GM12892 (cell line): ENCODE results near the gene PLEKHG1. TPM values are rescaled to one million over a fixed set of nuclear protein-coding genes. Genes with fewer than 3 reads are reported as not detected.

Source experiments
- DNase-seq: peaks from one replicate; pipeline ENCODE4 v3.0.0; 2011; ENCODE audit not compliant: insufficient read length
- FAIRE-seq: peaks from 2 replicates; lab custom pipeline; 2011; peaks lifted over from hg19 to GRCh38; lab: Jason Lieb, UNC
- POLR2A ChIP-seq: IDR thresholded peaks from 2 replicates; pipeline ENCODE4 v1.6.1; 2011; ENCODE audit warnings: low read depth, low read length, control low read depth
- POLR2AphosphoS5 ChIP-seq: IDR thresholded peaks from 2 replicates; pipeline ENCODE4 v1.6.1; 2011; ENCODE audit warnings: low read depth, low read length, control low read depth
- TAF1 ChIP-seq: IDR thresholded peaks from 2 replicates; pipeline ENCODE4 v1.6.1; 2011; ENCODE audit warnings: low read depth, mild to moderate bottlenecking, control low read depth, low read length, borderline replicate concordance
- polyA plus RNA-seq: library from polyadenylated mRNA; unstranded; fragments of >200 nt; gene quantifications from one replicate; pipeline ENCODE4 v1.2.1, GENCODE V29; 2012; ENCODE audit warnings: missing spikeins, inconsistent platforms; ENCODE audit not compliant: missing spikeins

The PLEKHG1 gene
- polyA plus RNA-seq: 3.3 TPM

DNA sequence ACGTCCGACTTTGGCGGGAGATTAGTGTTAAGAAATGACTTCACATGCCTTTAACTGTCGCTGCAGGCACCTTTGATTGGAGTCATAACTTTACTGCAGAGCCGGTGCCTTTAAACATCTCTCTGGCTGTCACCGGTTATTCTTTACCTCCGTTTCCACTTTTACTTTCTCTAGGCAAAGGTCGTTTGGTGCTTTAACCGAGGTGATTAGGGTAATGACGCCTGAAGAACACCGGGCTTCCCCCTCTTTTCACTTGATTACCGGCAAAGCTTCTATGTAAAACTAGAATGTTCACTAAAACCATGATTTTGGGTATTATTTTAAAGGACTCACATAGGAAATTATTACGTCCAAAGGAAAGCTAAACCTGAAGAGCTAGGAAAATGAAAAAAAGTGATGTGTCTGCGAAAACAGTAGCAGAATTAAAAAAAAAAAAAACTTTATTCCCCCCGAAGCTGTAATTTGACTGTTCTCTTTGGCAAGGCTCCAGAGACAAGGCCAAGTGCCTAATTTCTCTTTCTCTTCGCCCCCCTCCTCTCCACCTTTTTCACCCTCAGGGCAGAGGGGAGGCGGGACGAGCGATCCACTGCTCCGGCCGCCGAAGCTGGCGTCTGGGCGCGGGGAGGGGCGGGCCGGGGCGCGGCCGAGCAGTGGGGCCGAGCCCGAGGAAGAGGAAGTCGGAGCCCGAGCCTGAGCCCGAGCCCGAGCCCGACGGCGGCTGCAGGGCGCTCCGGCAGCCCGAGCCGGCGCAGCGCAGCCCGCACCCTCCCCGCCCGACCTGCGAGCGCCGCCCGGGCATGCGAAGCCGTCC is at the start of gene PLEKHG1:
TSS of gene PLEKHG1 (plus strand) at position 687 of the 811 bp plus-strand sequence. CDS start 133,797 bp downstream, outside the sequence.
- peak; percentile 68 for FAIRE-seq
- no peak for TF ChIP-seq POLR2A
- TF ChIP-seq POLR2AphosphoS5: no peak
- TF ChIP-seq TAF1: no peak

GRCh38 chr6:150550244-150550643 is 49.4 kb upstream of the PLEKHG1 start:
- FAIRE-seq (no peak), DNase-seq (no peak)
- TF ChIP-seq TAF1 (no peak), POLR2A (no peak), POLR2AphosphoS5 (no peak)

More for the DNA sequence above, at the start of gene PLEKHG1:
- peak; percentile 61 for DNase-seq

DNA sequence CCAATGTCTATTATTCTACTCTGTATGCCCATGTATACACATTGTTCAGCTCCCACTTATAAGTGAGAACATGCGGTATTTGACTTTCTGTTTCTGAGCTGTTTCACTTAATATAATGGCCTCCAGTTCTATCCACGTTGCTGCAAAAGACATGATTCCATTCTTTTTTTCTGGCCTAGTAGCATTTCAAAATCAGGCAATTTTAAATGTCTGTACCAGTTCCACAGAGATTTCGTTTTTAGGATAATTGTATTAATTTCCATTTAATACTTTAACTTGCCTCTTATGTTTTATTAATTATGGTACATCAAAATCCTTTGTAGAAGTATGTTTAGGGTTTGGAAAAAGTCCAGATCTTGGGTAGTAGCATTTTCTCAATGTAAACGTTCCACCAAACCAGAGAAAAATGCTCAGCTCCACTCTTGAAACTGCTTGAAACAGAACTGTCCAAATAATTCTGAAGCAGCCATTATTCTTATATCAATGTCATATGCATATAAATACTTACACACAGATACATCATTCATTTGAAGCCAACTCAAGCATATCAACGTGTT is 42.6 kb upstream of the PLEKHG1 start:
- FAIRE-seq: no peak
- TF ChIP-seq TAF1: no peak
- no peak for TF ChIP-seq POLR2A
- TF ChIP-seq POLR2AphosphoS5: no peak
- DNase-seq: no peak

- TF ChIP-seq TAF1 (no peak), POLR2AphosphoS5 (no peak)
- no peak for DNase-seq
- FAIRE-seq: no peak
Observed at GRCh38 chr6:150560004-150560883, 39.4 kb upstream of the PLEKHG1 start.

GRCh38 chr6:150560884-150561219 is 38.8 kb upstream of the PLEKHG1 start:
- DNase-seq (no peak), FAIRE-seq (no peak)
- no peak for TF ChIP-seq POLR2A
- TF ChIP-seq TAF1: no peak
- no peak for TF ChIP-seq POLR2AphosphoS5

DNA sequence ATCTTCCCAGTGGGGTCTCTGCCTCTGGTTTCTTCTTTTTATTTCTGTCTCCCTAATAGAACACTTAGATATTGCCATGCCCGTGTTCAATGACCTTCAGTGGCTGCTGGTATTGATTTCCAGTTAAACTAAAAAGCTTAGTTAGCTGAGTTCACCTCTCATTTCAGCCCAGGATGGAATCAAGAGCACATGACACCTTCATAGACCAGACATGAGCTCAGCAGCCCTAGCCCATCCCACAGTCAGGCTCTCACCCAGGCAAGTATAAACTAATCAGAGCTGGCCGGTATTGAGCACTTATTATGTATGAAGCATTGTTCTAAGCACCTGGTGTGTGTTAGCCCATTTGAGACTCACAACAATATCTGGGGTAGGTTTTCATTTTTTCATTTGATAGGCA is 33.7 kb upstream of the PLEKHG1 start:
- no peak for DNase-seq
- FAIRE-seq: no peak

DNA sequence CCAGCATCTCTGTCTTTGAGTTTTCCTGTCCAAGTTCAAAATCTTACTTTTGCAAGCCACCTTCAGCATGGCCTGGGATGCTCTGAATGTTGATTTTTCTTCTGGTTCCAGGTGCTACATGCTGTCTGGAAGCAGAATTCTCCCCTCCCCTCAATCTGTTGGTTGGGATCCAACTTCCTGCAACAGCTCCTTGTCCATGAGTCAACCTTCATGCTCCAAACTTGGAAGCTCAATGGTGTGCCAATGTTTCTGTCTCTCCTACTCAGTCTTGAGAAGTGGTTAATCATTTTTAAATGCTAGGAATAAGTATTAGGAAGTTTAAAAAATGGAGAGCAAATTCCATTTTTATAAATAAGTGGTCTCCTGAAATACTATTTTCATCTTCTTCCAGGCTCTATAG is 33.2 kb upstream of the PLEKHG1 start:
- TF ChIP-seq POLR2AphosphoS5 (no peak), POLR2A (no peak), TAF1 (no peak)
- no peak for DNase-seq
- no peak for FAIRE-seq

More for the DNA sequence above, 33.7 kb upstream of the PLEKHG1 start:
- no peak for TF ChIP-seq POLR2A
- TF ChIP-seq POLR2AphosphoS5: no peak
- TF ChIP-seq TAF1: no peak

DNA sequence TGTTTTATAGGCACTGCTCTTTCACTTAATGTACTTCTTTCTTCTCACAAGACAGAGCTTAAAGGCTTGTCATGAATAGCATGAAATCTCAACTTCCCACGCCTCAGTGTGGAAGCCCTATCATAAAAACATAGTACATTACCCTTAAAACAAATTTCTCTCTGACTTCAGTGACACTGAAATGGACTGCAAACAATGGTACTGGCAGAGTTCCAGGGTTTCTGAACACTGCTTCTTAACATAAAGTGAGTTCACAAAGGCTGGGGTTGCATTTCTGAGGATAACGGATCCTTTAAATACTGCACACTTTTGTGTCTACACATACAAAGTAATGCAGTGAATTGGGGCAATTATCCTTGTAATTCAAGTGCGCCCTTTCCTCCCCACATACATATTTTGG is 32.3 kb upstream of the PLEKHG1 start:
- TF ChIP-seq TAF1: no peak
- TF ChIP-seq POLR2A: no peak
- no peak for TF ChIP-seq POLR2AphosphoS5
- DNase-seq (no peak), FAIRE-seq (no peak)

DNA sequence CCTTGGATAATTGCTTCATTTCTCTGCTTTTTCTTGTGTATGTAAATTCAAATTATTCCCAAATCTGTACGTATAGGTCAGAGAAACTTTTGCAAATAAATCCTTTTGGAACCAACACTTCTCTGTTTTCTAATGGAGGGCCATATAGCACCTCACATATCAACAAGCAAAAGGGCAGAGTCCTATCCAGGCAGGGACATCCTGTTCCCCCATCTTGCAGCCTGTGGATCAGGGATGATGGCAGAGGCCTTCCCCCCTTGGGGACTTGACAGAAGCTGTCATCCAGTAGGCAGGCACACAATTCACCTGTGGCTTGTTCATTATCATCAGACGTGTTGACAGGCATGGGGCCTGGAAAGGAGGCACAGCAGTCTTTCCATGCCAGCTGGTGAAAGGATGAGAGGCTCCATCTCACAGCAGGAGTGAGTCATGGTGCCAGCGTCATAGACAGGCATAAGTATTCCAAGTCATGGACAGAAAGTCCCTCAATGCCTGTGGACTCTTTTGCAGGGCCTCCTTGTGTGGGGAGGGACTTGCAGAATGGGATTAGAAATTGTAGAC is 31.8 kb upstream of the PLEKHG1 start:
- DNase-seq: no peak
- no peak for FAIRE-seq
- TF ChIP-seq TAF1 (no peak), POLR2A (no peak), POLR2AphosphoS5 (no peak)

GRCh38 chr6:150568560-150568959 is 31.1 kb upstream of the PLEKHG1 start:
- DNase-seq (no peak), FAIRE-seq (no peak)
- TF ChIP-seq POLR2A: no peak
- TF ChIP-seq POLR2AphosphoS5: no peak
- no peak for TF ChIP-seq TAF1

GRCh38 chr6:150569161-150569560 is 30.5 kb upstream of the PLEKHG1 start:
- no peak for DNase-seq
- FAIRE-seq: no peak
- TF ChIP-seq POLR2AphosphoS5 (no peak), POLR2A (no peak), TAF1 (no peak)
